ENCODE results near the gene CD99L2.

CD99L2 gene

GRCh38 chrX:150792949-150793527, 105.4 kb downstream of the CD99L2 start:
- Histone ChIP-seq H3K4me3 (ENCODE audit: low read length) (no peak overlapping the region), H3K4me2 (ENCODE audit: low read length) (no peak overlapping the region), H3K27me3 (ENCODE audit: control insufficient read depth, low read length) (no peaks in the 10 kb centered on the region), H3K79me2 (ENCODE audit: control insufficient read depth, low read length) (no peaks in the 10 kb centered on the region), H4K20me1 (ENCODE audit: control insufficient read depth, insufficient read depth, low read depth, low read length) (no peaks in the 10 kb centered on the region), H3F3A (ENCODE audit: control insufficient read depth, insufficient read depth) (no peaks in the 10 kb centered on the region), H3K9me2 (replicated peaks; ENCODE audit: control insufficient read depth, low read length) (no peaks in the 10 kb centered on the region), H3K27ac (ENCODE audit: low read depth, low read length) (no peak overlapping the region), H3K36me3 (ENCODE audit: control insufficient read depth, low read length) (no peaks in the 10 kb centered on the region), H3K9me3 (ENCODE audit: control insufficient read depth, insufficient read depth, low read length) (no peaks in the 10 kb centered on the region), H3K4me1 (ENCODE audit: control insufficient read depth, low read length) (no peaks in the 10 kb centered on the region)
- TF ChIP-seq EZH2phosphoT487 (IDR thresholded peaks at IDR 0.05; ENCODE audit: borderline replicate concordance, low read length) = no peak
- TF ChIP-seq CTCF (IDR thresholded peaks at IDR 0.05; ENCODE audit: low read depth, low read length, poor library complexity, severe bottlenecking) = no peak

- Histone ChIP-seq H3K9me2 (replicated peaks; ENCODE audit: control insufficient read depth, low read length) (no peaks in the 10 kb centered on the region), H3K27ac (ENCODE audit: low read depth, low read length) (no peak overlapping the region), H3K4me1 (ENCODE audit: control insufficient read depth, low read length) (no peaks in the 10 kb centered on the region), H3K79me2 (ENCODE audit: control insufficient read depth, low read length) (no peaks in the 10 kb centered on the region), H3K4me2 (ENCODE audit: low read length) (no peak overlapping the region), H3K9me3 (ENCODE audit: control insufficient read depth, insufficient read depth, low read length) (no peaks in the 10 kb centered on the region), H3F3A (ENCODE audit: control insufficient read depth, insufficient read depth) (no peaks in the 10 kb centered on the region), H3K4me3 (ENCODE audit: low read length) (no peak overlapping the region), H3K36me3 (ENCODE audit: control insufficient read depth, low read length) (no peaks in the 10 kb centered on the region), H3K27me3 (ENCODE audit: control insufficient read depth, low read length) (no peaks in the 10 kb centered on the region), H4K20me1 (ENCODE audit: control insufficient read depth, insufficient read depth, low read depth, low read length) (no peaks in the 10 kb centered on the region)
- TF ChIP-seq EZH2phosphoT487 (IDR thresholded peaks at IDR 0.05; ENCODE audit: borderline replicate concordance, low read length) = no peak
- TF ChIP-seq CTCF (IDR thresholded peaks at IDR 0.05; ENCODE audit: low read depth, low read length, poor library complexity, severe bottlenecking) = no peak
Observed at GRCh38 chrX:150790021-150790420, 108.4 kb downstream of the CD99L2 start.

GRCh38 chrX:150781677-150782076, 116.8 kb downstream of the CD99L2 start:
- H3K27ac ChIP-seq (ENCODE audit: low read depth, low read length) = no peak overlapping the region

More at GRCh38 chrX:150781677-150782076, 116.8 kb downstream of the CD99L2 start:
- Histone ChIP-seq H3K36me3 (ENCODE audit: control insufficient read depth, low read length) (no peaks in the 10 kb centered on the region), H3K79me2 (ENCODE audit: control insufficient read depth, low read length) (no peaks in the 10 kb centered on the region), H3K9me3 (ENCODE audit: control insufficient read depth, insufficient read depth, low read length) (no peaks in the 10 kb centered on the region), H4K20me1 (ENCODE audit: control insufficient read depth, insufficient read depth, low read depth, low read length) (no peaks in the 10 kb centered on the region), H3F3A (ENCODE audit: control insufficient read depth, insufficient read depth) (no peaks in the 10 kb centered on the region), H3K4me2 (ENCODE audit: low read length) (no peak overlapping the region), H3K4me3 (ENCODE audit: low read length) (no peak overlapping the region), H3K9me2 (replicated peaks; ENCODE audit: control insufficient read depth, low read length) (no peaks in the 10 kb centered on the region), H3K27me3 (ENCODE audit: control insufficient read depth, low read length) (no peaks in the 10 kb centered on the region), H3K4me1 (ENCODE audit: control insufficient read depth, low read length) (no peaks in the 10 kb centered on the region)
- TF ChIP-seq EZH2phosphoT487 (IDR thresholded peaks at IDR 0.05; ENCODE audit: borderline replicate concordance, low read length) (no peak), CTCF (IDR thresholded peaks at IDR 0.05; ENCODE audit: low read depth, low read length, poor library complexity, severe bottlenecking) (no peak)
